GM12872 (cell line): ENCODE measurements around the gene HMGCS2.

Experiments
- CTCF ChIP-seq: IDR thresholded peaks from 3 replicates; pipeline ENCODE4 v1.5.1; 2011; ENCODE audit warnings: low read depth, mild to moderate bottlenecking, low read length, moderate library complexity; ENCODE audit not compliant: insufficient read depth

Gene HMGCS2

DNA sequence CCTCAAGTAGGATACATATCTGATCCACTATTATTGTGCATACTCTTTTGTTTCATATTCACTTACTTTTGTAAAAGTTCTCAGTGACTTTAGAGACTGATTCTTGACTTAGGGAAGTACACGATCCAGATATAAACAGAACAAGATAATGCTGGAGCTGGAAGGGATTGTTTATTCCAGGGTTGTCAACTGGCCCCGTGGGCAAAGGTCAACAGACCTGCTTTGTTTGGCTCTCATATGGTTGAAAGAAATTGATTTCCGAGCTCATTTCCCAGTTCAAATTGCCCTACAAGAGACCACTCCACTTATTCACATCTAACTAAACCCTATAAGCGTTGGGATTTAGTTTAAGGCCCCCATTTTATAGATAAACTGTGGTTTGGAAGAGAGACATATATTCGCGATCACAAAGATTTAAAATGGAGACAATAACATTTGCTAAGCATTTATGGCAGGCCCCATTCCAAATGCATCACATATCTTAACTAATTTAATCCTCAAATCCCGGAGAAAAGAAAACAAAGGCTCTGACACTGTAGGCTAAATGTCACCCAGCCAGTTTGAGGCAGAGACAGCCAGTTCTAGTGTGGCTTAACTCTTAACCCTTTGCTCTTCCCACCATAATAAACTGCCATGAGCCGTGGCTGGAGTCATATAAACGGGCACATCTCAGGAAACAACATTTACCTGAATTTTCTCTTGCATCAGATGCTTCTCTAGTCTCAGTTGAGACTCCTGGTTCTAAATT is 21.9 kb upstream of the HMGCS2 start:
- TF ChIP-seq CTCF: no peak

GRCh38 chr1:119787776-119788175 is 19.1 kb upstream of the HMGCS2 start:
- no peak for TF ChIP-seq CTCF

DNA sequence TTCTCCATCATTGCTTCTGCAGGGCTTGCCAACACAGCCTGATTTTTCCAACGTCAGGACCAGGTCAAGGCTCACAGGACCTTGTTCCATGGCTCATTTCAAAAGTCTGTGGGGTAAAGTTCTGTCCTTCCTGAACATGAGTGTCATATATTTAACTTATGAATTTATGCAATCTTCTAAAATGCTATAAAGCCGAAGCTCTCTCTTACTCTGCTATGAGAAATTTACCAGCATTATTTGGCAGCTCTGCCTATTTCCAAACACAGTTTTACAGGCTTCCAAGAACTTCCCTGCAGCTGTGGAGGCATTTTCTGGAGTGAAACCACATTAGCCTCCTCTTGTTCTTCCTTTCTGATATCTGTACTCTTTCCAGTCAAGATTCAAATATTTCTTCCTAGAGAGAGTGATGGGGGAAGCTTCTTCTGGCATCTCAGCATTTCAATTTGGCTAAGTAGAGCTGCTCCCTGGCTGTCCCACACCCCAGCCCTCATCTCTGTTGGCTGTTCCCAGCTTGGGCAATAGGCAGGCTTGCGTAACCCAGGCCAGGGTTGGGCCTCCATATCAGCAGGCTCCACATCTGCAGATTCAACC is 15.6 kb upstream of the HMGCS2 start:
- no peak for TF ChIP-seq CTCF

DNA sequence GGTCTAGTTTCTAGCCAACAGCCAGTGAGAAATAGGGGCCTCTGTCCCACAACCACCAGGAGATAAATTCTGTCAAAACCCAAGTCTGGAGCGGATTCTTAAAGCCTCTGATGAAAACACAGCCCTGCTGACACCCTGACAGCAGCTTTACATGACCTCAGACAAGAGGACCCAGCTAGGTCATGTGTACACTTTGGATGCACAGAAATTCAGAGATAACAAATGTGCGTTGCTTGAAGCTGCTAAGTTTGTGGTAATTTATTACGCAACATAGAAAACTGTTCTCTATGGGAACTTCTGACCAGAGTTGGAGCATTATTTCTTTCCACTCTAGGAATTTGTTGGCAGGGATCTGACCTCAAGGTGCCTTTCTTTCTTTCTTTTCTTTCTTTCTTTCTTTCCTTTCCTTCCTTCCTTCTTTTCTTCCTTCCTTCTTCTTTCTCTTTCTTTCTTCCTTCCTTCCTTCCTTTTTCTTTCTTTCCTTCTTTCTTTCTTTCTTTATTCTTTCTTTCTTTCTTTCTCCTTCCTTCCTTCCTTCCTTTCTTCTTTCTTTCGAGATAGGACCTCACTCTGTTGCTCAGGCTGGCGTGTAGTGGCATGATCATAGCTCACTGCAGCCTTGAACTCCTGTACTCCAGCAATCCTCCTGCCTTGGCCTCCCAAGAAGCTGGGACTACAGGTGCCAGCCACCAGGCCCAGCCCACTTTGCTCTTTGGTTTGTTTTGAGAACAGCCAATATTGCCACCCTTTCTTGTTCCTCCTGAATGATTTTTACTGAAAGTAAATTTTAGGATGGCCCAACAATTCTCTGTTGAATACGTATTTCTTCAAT is 14.9 kb upstream of the HMGCS2 start:
- no peak for TF ChIP-seq CTCF

DNA sequence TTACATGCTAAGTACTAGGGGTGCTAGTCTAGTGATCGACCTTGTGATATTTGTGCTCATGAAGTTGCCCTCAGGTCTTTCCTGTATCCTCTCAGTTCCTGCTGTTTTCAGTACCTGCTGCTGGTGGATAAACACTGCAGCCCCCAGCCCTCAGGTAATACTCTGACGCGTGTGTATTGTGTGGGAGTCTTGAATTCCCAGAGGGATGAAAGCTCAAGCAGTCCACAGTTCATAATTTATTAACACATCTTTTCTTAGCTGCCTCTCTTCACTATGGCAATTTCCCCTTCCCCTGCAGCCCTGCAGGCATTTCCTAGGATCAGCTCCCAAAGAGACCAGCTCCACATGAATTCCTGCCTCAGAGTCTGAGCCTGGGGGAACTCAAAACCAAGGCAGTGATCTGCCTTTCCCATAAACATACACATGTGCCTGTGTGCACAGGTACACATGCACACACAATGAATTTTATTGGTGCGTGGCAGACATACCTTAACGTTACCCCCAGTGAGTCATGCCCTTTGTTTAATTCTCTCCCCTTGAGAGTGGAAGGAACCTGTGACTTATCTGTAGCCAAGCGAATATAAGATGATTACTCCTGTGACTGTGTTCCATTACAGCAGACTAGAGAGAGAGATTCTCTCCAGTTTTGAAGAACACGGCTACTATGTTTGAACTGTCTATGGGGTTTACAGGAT is 14.1 kb upstream of the HMGCS2 start:
- no peak for TF ChIP-seq CTCF

DNA sequence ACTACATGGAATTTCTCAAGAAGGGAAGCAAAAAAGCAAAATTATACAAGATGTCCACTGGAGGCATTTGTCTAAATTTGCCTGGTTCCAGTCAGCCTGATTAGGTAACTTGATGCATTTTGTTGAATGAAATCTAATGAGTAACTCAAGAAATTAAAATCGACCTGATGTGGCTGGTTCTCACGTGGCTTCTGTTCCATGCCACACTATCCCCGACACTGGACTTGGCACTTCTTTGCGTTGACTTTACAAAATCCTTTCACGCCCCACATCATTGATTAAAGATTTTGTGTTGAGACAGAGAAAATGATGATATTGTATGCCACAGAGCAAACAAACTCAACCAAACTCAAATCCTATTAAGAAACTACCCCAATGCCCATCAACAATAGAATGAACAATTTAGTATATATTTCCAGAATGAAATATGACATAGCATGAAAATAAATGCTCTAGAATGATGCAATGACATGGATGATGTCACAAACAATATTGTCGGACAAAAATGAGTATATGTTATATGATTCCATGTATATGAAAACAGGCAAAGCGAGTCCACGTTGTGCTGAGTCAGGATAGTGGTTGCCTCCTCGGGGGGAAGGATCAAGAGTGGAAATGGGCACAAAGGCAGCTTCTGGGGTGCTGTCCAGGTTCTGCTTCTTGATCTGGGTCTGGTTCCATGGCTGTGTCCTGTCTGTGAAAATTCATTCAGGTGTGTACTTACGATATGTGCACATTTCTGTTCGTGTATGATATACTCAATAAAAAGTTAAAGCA is 12.9 kb upstream of the HMGCS2 start:
- no peak for TF ChIP-seq CTCF
